Left kidney (tissue), 2 donors: Measurements from ENCODE around the gene TAGLN2. TPM values are rescaled to one million over a fixed set of nuclear protein-coding genes. Genes with fewer than 3 reads are reported as not detected.

Experiments
- DNase-seq: peaks from one replicate; pipeline ENCODE4 v3.0.0-alpha.2; 2013
- polyA plus RNA-seq: library from polyadenylated mRNA; unstranded; fragments of 120-200 nt; gene quantifications from one replicate; pipeline ENCODE4 v1.2.1, GENCODE V29; 2013; ENCODE audit not compliant: insufficient read length

TAGLN2 gene
- polyA plus RNA-seq, 1 donor: 94.6 TPM

DNA sequence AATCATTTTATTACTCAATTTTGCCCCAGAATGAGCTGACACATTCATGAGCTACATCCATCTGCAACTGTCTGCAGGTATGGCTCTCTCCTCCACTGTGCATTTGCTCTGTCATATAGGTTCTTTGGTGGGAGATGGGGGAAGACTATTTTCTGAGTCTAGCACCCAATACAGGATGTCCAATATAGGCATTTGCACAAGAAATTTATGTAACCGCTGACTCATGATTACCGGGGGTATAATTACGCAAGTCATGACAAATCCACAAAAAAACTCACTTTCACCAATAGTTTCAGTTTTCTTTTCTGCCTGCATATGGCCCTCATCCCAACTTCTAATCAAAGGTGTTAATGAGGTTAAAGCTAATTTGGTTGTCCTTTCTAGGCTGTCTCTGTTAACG is 45.3 kb downstream of the TAGLN2 start:
- no peak for DNase-seq

DNA sequence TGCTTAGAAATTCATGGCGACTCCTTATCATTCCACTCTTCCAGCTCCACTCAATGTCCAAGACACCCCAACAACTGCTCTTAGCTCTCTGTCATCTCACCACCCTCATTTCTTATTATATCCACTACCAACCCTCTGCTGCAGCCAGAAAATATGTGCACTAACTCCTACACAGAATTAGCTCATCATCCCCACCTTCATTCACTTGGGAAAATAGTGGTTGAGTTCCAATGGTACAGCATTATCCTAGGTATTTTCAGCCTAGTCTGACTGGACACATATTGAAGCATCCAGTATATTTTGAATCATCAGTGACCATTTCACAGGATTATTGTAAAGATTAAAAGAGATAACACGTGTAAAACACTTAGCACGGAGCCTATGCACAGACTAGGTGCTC is 46.2 kb downstream of the TAGLN2 start:
- no peak for DNase-seq

DNA sequence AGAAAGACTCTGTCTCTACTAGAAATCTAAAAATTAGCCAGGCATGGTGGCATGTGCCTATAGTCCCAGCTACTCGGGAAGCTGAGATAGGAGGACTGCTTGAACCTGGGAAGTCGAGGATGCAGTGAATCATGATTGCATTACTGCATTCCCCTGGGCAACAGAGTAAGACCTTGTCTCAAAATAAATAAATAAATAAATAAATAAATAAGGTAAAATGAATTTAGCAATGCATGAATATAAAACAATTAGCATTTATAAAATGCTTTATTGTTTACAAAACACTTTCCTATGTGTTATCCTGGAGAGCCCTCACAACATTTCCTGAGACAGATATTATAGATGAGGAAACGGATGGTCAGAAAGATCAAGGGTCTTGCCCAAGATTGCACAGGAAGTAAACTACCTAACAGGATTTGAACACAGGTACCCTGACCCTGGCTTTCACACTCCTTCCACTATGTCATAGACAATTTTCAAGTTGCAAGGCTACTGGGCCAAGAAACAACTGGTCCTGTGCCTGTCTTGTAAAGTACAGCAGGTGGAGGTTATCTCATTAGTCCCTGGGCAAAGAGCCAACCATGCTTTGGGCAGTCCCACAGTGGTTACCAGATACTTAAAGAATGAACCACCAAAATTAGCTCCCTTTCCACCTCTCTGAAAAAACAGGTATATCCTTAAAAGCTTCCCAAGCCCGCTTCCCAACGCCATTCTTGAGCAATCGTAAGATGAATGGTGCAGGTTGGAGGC is 47.4 kb downstream of the TAGLN2 start:
- no peak for DNase-seq

- no peak for DNase-seq
These were observed 51.7 kb downstream of the TAGLN2 start for GRCh38 chr1:159873530-159874143.

DNA sequence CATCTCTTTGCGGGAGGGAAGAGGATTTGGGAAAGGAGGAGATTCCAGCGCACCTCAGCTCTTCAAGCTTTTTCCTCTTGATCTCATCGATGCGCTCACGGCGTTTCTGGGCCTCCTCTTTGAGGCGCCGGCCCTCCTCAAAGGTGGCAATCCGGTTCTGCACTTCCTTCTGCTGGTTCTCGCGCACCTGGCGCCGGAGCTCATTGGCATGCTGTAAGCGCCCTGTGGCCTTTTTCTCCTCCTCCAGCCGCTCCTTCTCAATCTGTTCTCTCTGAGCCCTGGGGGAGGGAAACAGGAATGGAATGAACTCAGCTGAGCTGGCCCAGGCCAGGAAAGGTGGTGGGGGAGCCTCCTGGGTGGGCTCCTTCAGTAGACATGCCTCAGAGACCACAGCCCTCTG is 52.4 kb downstream of the TAGLN2 start:
- DNase-seq: no peak

DNA sequence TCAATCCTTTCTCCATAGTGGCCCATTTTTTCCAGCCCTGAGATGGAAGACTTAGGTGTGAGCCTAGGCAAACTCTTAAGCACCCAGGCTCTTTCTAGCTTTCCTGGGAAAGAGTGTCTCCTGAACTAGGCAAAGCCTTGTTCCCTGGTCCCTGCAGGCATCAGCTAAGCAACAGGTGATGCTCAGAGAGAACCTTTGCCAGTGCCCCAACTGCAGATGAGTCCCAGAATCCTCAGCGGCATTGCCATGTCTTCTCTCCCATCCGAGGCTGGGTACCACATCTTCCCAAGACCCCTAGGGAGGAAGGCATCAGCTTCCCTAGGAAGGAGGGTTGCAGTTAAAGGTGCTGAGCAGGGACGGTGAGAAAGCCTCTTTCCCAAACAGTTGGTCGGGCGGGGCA is 54.6 kb downstream of the TAGLN2 start:
- DNase-seq: no peak

DNA sequence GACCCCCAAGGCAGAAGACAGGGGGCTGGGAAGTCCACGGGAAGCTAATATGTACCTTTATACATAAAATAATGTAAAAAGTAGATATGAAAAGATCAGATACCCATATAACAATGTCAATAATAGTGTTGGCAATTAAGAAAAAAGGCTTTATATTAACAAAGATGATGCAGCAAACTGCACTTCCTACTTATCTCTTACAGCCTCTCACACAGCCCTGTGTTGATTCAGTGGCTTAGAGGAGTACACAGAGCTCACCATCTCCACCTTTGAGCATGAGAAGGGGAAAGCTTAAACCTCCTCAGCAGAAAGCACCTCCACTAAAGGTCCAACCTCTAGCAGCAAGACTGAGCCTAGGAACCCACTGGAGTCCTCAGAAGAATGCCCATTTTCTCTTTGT is 55.7 kb downstream of the TAGLN2 start:
- DNase-seq: no peak

GRCh38 chr1:159869173-159869572 is 56.1 kb downstream of the TAGLN2 start:
- no peak for DNase-seq

DNA sequence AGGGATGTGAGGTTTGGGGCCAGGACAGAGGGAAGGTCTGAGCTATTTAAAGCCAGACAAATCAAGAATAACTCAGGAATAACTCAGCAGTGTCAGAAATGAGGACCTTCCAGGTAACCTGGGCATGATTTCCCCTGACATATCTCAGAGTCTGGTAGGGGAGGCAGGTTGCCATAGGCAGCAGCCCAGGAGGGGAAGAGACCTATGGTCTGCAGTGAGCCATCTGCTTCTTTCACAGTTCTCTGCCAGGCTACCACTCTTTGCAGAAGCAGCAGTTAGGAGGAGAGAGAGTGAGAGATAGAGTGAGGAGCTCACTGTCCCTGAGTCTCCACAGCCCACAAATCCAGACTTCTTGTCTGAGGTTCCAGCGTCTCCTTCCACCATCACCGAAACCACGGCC is 56.5 kb downstream of the TAGLN2 start:
- DNase-seq: no peak

Other genes with a start within 250 kb of the TAGLN2 start
- not detected for gene CRP, start 210.9 kb downstream of the TAGLN2 start, polyA plus RNA-seq
- 20.3 TPM for gene DUSP23, start 144.5 kb downstream of the TAGLN2 start, polyA plus RNA-seq
- 0.27 TPM for gene FCRL6, start 123.1 kb downstream of the TAGLN2 start, polyA plus RNA-seq
- gene SLAMF8, start 98.6 kb downstream of the TAGLN2 start, polyA plus RNA-seq: 0.80 TPM
- 0.17 TPM for gene VSIG8, start 62.9 kb downstream of the TAGLN2 start, polyA plus RNA-seq
- gene CFAP45, start 25.3 kb downstream of the TAGLN2 start, polyA plus RNA-seq: 3.8 TPM
- gene IGSF9, start 20.1 kb upstream of the TAGLN2 start, polyA plus RNA-seq: 15.6 TPM
- not detected for gene SLAMF9, start 28.7 kb upstream of the TAGLN2 start, polyA plus RNA-seq
- gene PIGM, start 106.5 kb upstream of the TAGLN2 start, polyA plus RNA-seq: 15.6 TPM
- 22.2 TPM for gene KCNJ10, start 144.7 kb upstream of the TAGLN2 start, polyA plus RNA-seq
- gene KCNJ9, start 156.0 kb upstream of the TAGLN2 start, polyA plus RNA-seq: 0.12 TPM
- 23.2 TPM for gene IGSF8, start 173.1 kb upstream of the TAGLN2 start, polyA plus RNA-seq
- gene ATP1A2, start 190.3 kb upstream of the TAGLN2 start, polyA plus RNA-seq: 5.8 TPM
- gene ATP1A4, start 226.1 kb upstream of the TAGLN2 start, polyA plus RNA-seq: 0.15 TPM